EL (cell line): ENCODE measurements around the gene MTFP1.
"Not testable (repeated sequence)": the region's sequence is repeated elsewhere in the genome, so short reads cannot be mapped to it uniquely, and the experiment has no call there.

ENCODE experiments used
- DNase-seq: peaks from one replicate; pipeline ENCODE4 v3.0.0-alpha.2; 2016

The MTFP1 gene

GRCh38 chr22:30426388-30427353, 1.1 kb downstream of the MTFP1 start:
- peak; percentile 80 for DNase-seq

- no peak for DNase-seq
Observed at GRCh38 chr22:30427871-30428270, 2.3 kb downstream of the MTFP1 start.

GRCh38 chr22:30429887-30430286, 4.3 kb downstream of the MTFP1 start:
- DNase-seq, result no peak

GRCh38 chr22:30430933-30431332, 5.4 kb downstream of the MTFP1 start:
- no peak for DNase-seq

- DNase-seq, result no peak
Observed at GRCh38 chr22:30432096-30432495, 6.5 kb downstream of the MTFP1 start.

DNA sequence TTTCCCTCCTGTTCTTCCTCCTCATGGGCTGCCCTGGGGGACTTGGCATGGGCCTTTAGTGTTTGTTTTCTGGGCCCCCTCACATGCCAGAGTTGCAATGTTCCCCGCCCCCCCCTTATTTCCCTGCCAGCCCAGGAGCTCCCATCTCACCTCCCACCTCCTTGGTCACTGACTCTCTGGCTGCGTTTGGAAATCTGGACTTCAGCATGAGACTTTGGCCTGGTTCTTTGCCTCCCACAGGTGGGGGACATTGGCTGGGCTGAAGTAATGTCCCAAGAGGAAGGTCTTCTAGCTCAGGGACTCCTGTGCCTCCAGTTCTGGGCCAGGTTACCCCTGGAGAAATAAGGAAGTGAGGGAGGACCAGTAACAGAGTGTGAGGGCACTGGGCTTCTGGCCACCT, 7.0 kb downstream of the MTFP1 start:
- no peak for DNase-seq

- DNase-seq, result no peak
Observed at GRCh38 chr22:30433227-30433626, 7.7 kb downstream of the MTFP1 start.

DNA sequence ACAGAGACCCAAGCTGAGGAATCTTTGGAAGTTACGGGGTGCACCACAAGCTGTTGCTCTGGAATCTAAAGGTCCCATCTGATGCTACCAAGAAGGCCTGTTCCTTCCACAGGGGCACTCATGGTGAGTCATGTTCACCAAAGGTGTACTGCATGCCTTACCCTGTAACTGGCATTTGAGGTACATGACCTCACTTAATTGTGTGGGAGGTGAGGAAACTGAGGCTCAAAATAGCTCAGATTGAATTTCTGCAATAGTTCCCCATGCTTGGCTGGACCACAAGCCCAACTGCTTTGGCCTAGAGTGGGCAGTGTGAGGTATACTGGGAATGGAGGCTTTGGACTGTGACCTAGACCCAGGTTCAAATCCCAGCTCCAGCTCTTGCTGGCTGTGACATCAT, 8.2 kb downstream of the MTFP1 start:
- no peak for DNase-seq

GRCh38 chr22:30434843-30435242, 9.3 kb downstream of the MTFP1 start:
- DNase-seq, result no peak

GRCh38 chr22:30435674-30436126, 10.1 kb downstream of the MTFP1 start:
- DNase-seq, result no peak

- no peak for DNase-seq
Observed at GRCh38 chr22:30436196-30436595, 10.6 kb downstream of the MTFP1 start.

- no peak for DNase-seq
Observed at GRCh38 chr22:30438559-30438958, 13.0 kb downstream of the MTFP1 start.

GRCh38 chr22:30439226-30439625, 13.7 kb downstream of the MTFP1 start:
- no peak for DNase-seq

DNA sequence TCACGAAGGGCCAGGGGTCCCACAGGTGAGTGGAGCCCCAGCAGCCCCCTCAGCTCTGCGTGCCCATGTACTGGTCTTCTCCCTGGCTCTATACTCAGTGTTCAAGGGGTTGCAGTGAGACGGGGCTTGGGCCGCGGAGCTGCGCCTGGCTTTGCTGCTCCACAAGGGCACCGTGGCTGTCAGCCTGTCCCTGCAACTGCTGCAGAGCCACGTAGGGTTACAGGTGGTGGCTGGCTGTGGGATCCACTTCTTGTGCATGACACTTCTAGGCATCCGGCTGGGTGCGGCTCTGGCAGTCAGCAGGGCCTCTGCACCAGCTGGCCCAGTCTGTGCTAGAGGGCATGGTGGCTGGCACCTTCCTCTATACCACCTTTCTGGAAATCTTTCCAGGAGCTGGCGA, 14.3 kb downstream of the MTFP1 start:
- DNase-seq, result no peak

DNA sequence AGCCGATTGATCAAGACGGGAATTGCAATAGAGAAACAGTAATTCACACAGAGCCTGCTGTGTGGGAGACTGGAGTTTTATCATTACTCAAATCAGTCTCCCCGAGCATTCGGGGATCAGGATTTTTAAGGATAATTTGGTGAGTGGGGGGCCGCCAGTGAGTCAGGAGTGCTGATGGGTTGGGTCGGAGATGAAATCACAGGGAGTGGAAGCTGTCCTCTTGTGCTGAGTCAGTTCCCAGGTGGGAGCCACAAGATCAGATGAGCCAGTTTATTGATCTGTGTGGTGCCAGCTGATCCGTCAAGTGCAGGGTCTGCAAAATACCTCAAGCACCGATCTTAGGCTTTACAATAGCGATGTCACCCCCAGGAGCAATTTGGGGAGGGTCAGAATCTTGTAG, 15.5 kb downstream of the MTFP1 start:
- no peak for DNase-seq

- peak; percentile 67 for DNase-seq
Observed at GRCh38 chr22:30444632-30445437, 19.3 kb downstream of the MTFP1 start.

- DNase-seq, result peak; percentile 44
Observed at GRCh38 chr22:30445438-30446145, 20.0 kb downstream of the MTFP1 start.

DNA sequence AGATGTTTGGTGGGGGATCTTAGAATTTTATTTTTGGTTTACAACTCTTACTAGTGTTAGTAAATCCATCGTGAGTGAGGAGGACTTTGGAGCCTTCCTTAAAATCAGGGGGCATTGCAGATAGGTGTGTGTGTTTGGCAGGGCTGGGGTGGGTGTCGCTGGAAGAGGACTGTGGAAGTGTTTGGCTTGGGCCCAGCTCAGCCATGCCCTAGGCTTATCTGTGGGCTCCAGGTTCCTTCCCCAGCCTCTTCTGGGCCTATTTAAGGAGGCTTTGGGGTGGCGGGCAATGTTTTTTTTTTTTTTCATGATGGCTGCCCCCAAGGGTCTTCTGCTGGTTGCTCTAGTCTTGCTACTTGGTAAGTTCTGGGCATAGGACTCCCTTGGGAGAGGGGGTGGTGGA, 22.1 kb downstream of the MTFP1 start:
- no peak for DNase-seq

DNA sequence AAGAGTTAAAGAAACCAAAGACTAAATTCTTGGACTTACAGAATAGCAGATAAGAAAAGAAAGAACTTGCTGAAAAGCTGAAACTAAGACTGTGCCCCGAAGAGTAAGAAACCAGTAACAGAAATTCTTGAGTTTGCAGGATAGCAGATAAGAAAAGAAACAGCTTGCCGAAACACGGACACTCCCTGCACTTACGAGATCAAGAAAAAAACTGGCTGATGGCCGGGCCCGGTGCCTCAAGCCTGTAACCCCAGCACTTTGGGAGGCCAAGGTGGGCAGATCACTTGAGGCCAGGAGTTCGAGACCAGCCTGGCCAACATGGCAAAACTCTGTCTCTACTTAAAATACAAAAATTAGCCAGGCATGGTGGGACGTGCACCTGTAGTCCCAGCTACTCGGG, 25.9 kb downstream of the MTFP1 start:
- not testable (repeated sequence) for DNase-seq

DNA sequence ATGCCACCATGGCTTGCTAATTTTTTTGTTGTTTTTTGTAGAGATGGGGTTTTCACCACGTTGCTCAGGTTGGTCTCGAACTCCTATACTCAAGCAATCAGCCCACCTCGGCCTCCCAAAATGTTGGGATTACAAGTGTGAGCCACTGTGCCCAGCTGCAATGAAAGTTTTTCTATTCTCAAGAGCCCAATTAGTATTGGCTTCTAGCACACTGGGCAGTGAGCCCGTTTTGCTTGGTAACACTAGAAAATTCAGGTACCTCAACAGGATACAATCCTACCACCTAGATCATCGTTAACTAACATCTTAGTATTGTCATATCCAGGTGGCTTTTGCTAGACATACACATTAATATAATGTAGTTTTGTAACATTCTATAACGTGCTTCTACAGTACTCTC, 27.3 kb downstream of the MTFP1 start:
- DNase-seq, result no peak

GRCh38 chr22:30453731-30454510, 28.4 kb downstream of the MTFP1 start:
- DNase-seq, result peak; percentile 23
